ENCODE data around the gene CLCNKA.

GRCh38 chr1:16070640-16071355 lies 49.0 kb downstream of the CLCNKA start:
- TF ChIP-seq CTCF (optimal IDR thresholded peaks at IDR 0.05 in 1 of 3, IDR thresholded peaks at IDR 0.05 in 1 of 3, conservative IDR thresholded peaks at IDR 0.05 in 1 of 3; ENCODE audit: extremely low read depth in 1 of 3, insufficient read depth in 2 of 3, low read length in 3 of 3) (no peak), EZH2 (IDR thresholded peaks at IDR 0.05; ENCODE audit: low read length) (no peak)
